HL-60 (cell line): ENCODE results near the gene CCNT1.

ENCODE experiments used
- CTCF ChIP-seq: IDR thresholded peaks from one replicate; pipeline ENCODE4 v1.5.1; 2011; ENCODE audit warnings: low read length, control low read depth, inconsistent platforms; ENCODE audit not compliant: insufficient read depth
- POLR2AphosphoS5 ChIP-seq: IDR thresholded peaks from 2 replicates; pipeline ENCODE4 v1.6.1; 2012; ENCODE audit warnings: low read depth
- TF ChIP-seq, protein P1 (sequence below): IDR thresholded peaks from 2 replicates; pipeline ENCODE4 v1.6.1; 2012; ENCODE audit warnings: low read depth; ENCODE audit not compliant: insufficient replicate concordance

DNA sequence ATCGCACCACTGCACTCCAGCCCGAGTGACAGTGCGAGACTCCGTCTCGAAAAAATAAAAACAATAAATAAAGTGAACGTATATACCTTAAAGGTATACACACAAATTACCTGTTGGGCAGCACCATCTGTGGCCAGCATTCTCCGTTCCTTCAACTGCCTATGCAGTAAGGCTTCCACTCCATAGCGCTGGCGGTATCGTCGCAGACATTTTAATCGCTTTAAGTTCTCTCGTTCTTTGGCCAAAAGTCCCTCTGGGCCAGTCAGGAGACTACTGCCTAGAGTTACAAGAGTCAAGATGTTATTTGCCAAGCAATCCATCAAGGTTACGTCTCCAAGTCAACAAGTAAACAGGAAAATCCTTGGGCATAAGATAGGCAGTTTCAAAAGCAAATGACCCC lies 47.5 kb downstream of the CCNT1 start:
- no peak for TF ChIP-seq CTCF
- TF ChIP-seq POLR2AphosphoS5, result no peak
- TF ChIP-seq, protein P1, sequence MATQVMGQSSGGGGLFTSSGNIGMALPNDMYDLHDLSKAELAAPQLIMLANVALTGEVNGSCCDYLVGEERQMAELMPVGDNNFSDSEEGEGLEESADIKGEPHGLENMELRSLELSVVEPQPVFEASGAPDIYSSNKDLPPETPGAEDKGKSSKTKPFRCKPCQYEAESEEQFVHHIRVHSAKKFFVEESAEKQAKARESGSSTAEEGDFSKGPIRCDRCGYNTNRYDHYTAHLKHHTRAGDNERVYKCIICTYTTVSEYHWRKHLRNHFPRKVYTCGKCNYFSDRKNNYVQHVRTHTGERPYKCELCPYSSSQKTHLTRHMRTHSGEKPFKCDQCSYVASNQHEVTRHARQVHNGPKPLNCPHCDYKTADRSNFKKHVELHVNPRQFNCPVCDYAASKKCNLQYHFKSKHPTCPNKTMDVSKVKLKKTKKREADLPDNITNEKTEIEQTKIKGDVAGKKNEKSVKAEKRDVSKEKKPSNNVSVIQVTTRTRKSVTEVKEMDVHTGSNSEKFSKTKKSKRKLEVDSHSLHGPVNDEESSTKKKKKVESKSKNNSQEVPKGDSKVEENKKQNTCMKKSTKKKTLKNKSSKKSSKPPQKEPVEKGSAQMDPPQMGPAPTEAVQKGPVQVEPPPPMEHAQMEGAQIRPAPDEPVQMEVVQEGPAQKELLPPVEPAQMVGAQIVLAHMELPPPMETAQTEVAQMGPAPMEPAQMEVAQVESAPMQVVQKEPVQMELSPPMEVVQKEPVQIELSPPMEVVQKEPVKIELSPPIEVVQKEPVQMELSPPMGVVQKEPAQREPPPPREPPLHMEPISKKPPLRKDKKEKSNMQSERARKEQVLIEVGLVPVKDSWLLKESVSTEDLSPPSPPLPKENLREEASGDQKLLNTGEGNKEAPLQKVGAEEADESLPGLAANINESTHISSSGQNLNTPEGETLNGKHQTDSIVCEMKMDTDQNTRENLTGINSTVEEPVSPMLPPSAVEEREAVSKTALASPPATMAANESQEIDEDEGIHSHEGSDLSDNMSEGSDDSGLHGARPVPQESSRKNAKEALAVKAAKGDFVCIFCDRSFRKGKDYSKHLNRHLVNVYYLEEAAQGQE, result no peak
